Bronchial epithelial cell (primary cell): ENCODE results near the gene CHSY1. TPM values are rescaled to one million over a fixed set of nuclear protein-coding genes. Genes with fewer than 3 reads are reported as not detected.

Source experiments
- DNase-seq: peaks from one replicate; pipeline ENCODE4 v3.0.0-alpha.2; 2010; ENCODE audit warnings: low read depth
- FAIRE-seq: peaks from 2 replicates; lab custom pipeline; 2011; peaks lifted over from hg19 to GRCh38; lab: Jason Lieb, UNC
- H3K27me3 ChIP-seq: 2 replicates; pipeline ENCODE4 v1.5.1; 2011; ENCODE audit warnings: low read length; ENCODE audit not compliant: control insufficient read depth, insufficient read depth
- H3K36me3 ChIP-seq: 2 replicates; pipeline ENCODE4 v1.5.1; 2011; ENCODE audit warnings: low read length; ENCODE audit not compliant: control insufficient read depth, insufficient read depth
- H3K4me3 ChIP-seq: 2 replicates; pipeline ENCODE4 v1.5.1; 2011; ENCODE audit warnings: mild to moderate bottlenecking, low read depth, low read length, control low read depth
- total RNA-seq: library from RNA; depleted of rRNA; stranded (reverse); fragments of >200 nt; gene quantifications from 2 replicates; pipeline ENCODE4 v1.2.1, GENCODE V29; 2014
- TF ChIP-seq, protein P1 (sequence below): IDR thresholded peaks from 2 replicates; pipeline ENCODE4 v1.5.1; 2011; ENCODE audit warnings: mild to moderate bottlenecking, moderate library complexity, low read length, control low read depth, inconsistent platforms; ENCODE audit not compliant: insufficient read depth, severe bottlenecking

CHSY1 gene
- total RNA-seq, 1 donor from 2014 or later, result 21.6 TPM

GRCh38 chr15:101180620-101181307 lies 71.1 kb downstream of the CHSY1 start:
- Histone ChIP-seq H3K36me3 (peaks cover 2% of the 10 kb centered on the region), H3K4me3 (no peak overlapping the region), H3K27me3 (no peaks in the 10 kb centered on the region)
- FAIRE-seq (no peak), DNase-seq (no peak)
- TF ChIP-seq, protein P1, sequence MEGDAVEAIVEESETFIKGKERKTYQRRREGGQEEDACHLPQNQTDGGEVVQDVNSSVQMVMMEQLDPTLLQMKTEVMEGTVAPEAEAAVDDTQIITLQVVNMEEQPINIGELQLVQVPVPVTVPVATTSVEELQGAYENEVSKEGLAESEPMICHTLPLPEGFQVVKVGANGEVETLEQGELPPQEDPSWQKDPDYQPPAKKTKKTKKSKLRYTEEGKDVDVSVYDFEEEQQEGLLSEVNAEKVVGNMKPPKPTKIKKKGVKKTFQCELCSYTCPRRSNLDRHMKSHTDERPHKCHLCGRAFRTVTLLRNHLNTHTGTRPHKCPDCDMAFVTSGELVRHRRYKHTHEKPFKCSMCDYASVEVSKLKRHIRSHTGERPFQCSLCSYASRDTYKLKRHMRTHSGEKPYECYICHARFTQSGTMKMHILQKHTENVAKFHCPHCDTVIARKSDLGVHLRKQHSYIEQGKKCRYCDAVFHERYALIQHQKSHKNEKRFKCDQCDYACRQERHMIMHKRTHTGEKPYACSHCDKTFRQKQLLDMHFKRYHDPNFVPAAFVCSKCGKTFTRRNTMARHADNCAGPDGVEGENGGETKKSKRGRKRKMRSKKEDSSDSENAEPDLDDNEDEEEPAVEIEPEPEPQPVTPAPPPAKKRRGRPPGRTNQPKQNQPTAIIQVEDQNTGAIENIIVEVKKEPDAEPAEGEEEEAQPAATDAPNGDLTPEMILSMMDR, result no peak

- Histone ChIP-seq H3K27me3 (no peaks in the 10 kb centered on the region), H3K36me3 (peaks cover 2% of the 10 kb centered on the region), H3K4me3 (no peak overlapping the region)
- FAIRE-seq (no peak), DNase-seq (no peak)
- TF ChIP-seq, protein P1, result no peak
Measured at GRCh38 chr15:101179341-101180153, 72.3 kb downstream of the CHSY1 start.

- FAIRE-seq (no peak), DNase-seq (no peak)
- Histone ChIP-seq H3K4me3 (no peak overlapping the region), H3K27me3 (no peaks in the 10 kb centered on the region), H3K36me3 (peaks cover 2% of the 10 kb centered on the region)
- TF ChIP-seq, protein P1, result no peak
Measured at GRCh38 chr15:101178931-101179330, 72.9 kb downstream of the CHSY1 start.

DNA sequence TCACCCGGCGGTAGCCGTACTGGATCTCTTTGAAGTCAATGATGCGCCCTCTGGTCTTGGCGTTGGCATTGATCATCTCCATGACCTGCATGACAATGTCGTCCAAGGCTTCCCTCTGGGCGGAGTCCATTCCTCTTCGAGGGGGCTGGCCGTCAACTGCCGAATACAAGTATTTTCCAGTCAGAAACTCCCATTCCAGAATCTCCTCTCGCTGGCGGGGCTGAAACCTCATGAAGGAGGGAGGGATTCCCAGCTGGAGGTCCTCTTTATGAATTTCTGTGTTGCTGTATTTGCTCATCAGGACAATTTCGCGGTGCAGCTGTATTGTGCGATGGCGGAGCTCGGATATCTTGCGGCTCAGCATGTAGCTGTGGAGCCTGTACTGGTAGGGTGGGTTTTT lies 73.4 kb downstream of the CHSY1 start:
- DNase-seq (no peak), FAIRE-seq (no peak)
- Histone ChIP-seq H3K36me3 (peaks cover 2% of the 10 kb centered on the region), H3K27me3 (no peaks in the 10 kb centered on the region), H3K4me3 (no peak overlapping the region)
- TF ChIP-seq, protein P1, result no peak

DNA sequence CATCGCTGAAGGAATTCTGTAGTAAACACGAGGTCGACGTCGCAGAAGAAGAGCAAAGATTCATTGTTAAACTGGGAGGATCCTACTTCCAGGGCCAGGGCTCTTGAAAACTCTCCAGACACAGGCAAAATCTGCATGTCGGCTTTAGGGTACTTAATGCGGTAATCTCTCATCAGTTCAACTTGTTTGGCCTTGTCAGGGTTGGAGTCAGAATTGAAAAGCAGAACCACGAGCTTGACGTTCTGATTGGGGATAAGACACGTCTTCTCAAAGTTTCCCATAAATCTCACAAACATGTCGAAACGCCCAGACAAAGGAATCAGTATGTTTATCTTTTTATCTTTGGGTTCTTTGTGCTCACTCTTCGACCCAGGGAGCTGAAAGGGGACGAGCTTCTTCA lies 74.0 kb downstream of the CHSY1 start:
- DNase-seq, result no peak
- H3K27me3 ChIP-seq, result no peaks in the 10 kb centered on the region
- peaks cover 2% of the 10 kb centered on the region for H3K36me3 ChIP-seq
- no peak for FAIRE-seq
- TF ChIP-seq, protein P1, result no peak
- H3K4me3 ChIP-seq, result no peak overlapping the region
